ENCODE measurements around the gene ROBO1.

Gene ROBO1

DNA sequence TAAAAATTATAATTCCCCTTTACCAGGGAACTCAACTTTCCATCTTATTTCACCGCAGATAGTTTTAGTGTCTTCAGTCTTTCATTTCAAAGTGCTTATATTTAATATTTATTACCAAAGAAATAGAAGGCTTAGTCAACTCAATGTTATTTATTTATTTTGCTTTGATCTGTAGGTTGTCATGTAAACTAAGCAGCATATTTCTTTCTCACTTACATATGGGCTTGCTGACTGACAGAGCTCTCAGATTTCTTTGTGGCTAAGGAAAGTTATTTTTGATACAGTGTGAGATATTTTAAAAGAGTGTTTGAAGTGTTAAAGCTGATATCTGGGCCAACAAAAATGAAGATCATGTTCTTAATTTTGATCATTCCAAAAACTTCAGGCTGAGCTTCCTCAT lies 331.4 kb downstream of the ROBO1 start:
- no peak for DNase-seq

DNA sequence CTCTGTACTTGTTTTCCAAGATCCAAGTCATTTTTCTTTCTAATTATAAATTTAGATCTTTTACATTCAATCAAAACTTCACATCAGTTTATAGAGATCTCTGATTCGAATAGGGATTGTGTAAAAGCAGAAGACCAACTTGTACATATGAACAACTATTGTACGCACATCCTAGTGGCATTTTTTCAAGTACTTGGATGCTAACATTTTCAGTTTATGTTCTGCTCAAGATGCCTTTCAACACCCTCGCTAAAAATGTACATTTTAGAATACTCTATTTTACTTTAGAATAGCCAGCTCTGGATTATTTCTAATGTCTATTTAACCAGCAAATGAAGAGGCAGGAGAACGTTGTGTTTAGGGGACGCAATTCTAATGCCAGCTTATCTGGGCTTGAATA lies 340.7 kb downstream of the ROBO1 start:
- DNase-seq: no peak

DNA sequence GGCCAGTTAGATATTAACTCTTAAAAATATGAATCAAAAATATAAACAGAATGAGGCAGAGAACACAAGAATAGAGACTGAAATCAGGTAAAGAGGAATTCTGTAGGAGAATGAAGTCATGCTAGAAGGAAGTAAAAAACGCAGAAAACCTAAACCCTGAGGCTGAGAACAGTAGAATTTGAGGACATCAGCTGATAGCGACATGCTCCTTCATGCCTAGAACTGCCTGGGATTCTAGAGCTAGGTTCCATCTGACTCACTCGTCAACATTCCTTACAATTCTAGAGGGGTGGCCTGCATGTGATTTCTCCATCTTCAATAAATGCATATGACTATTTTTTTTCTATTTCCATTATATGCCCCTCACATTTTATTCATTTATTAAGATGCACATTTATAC lies 343.0 kb downstream of the ROBO1 start:
- DNase-seq: no peak

DNA sequence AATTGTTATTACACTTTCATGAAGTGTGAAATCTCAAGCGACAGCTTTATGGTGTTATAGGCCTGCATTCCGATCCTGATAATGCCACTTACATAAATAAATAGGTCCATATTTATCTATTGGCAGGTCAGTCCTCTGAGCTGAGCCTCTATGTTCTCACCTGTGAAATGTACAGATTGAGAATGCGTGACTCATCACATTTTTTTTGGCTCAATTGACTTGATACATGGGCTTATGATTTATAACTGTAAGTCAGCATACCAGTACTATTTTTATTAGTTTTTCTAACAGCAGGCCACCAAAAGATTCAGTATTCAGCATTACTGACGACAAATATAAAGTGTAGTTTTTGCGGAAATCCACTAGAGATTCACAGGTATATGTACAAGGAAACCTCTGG lies 344.4 kb downstream of the ROBO1 start:
- DNase-seq: no peak

DNA sequence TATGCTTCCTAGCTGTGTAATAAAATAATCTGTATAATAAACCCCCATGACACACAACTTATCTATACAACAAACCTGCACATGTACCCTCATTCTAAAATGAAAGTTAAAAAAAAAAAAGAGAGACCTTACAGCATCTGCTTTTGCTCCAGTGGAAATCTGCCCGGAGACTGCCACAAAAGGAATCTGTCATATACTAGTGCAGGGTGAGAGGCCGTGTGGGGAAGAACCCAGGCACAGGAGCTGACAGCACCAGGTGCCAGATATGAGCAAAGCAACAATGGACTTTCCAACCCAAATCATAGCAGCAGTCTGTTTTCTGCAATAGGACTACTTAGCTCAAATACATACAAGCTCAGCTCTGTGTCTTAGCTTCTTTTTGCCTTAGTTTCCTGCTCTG lies 346.5 kb downstream of the ROBO1 start:
- no peak for DNase-seq

DNA sequence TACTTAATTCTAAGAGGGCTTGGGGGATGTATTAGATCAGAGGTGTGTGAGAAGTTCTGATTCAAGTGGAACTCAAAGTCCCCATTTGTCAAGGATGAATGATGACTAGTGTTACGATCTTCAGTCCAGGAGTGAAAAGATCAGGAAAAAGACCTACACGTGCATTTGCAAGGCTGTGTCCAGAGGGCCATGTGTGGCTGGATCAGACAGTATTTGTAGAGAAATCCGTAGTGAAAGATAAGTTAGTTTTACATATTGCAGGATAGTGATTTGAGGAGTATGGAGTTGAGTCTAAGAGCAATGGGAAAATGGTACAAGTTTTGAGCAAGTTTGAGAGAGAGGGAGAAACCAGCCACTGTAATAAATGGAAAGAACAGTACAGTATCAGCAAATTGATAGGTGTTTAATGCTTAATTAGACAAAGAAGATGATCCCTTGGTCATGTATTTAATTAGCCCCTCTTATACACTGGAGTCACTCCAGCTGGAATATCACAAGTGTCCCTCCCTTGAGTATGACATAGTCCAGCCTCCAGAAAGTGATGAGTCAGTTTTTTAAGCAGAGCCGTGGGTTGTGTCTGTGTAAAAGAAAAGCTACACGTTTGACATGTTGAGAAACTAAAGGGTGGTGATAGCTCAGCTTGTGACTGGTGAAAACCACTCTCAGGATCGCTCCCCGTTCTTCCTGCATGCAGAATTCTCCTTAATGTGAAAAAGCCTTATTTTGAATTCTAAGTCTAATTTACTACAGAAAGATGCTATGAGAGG lies 348.8 kb downstream of the ROBO1 start:
- DNase-seq: no peak

DNA sequence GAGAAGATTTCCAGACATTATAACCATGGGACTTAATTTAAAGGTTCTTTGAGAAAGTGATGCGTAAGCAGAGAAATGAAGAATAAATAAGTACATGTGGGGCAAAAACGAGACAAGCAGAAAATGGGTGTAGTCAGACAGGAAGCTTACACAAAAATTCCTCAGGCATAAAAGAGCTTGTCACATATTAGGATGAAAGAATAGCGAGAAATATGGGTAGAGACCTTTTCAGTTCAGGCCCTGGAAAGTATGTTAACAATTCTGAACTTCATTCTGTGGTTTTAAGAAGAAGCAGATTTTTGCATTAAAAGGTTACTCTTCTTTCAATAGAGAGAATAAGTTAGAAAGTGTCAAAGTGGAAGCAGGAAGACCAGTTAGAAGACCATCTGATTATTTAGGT lies 352.4 kb downstream of the ROBO1 start:
- DNase-seq: no peak

DNA sequence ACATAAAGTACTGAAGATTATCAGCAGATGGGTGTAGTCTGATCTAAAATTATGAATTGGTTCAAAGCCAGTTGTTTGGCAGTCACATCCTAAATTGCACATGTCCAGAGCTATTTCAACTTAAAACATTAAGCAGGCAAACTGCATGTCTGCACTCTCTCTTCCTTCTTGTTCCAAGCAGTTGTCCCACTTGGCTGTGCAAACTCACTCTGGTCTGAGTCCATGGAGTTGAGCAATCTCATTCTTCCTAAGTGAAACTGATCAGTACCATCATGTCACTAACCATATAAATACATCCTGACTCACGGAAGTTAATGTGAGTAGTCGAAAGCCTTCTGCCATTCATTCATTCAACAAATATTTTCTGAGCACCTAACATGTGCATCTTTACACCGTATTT lies 353.0 kb downstream of the ROBO1 start:
- no peak for DNase-seq

DNA sequence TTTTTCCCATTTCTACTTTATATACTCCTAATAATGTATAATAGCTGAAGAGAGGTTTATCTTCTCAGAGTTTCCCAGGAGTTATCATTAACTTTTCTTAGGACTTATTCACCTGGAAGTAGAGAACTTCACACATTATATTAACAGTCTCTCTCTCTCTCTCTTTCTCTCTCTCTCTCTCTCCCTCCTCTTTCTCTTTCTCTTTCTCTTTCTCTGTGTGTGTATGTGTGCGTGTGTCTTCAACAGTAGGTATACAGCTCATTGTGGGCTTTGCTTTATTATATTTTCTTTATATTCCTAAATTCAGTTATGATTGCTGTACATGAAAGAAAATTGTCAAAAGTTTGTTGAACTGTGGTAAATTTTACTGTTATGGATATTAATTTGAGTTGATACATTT lies 353.8 kb downstream of the ROBO1 start:
- DNase-seq: no peak

DNA sequence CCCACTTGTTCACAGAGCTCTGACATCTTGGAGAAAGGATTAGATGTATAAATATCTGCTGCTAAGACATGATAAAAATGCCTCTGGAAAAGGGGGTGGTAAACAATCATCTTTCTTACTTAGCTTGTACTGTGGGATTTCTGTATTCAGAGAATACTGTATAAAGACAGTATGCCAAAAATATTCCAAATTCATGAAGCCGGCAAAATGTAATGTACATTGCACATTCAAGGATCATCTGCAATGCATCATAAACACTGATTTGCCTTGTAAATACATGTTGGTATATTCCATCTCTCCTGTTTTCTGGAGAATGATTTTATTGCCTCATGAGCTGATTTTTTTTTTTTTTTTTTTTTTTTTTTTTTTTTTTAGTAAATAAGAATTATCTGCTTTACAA lies 355.3 kb downstream of the ROBO1 start:
- no peak for DNase-seq

DNA sequence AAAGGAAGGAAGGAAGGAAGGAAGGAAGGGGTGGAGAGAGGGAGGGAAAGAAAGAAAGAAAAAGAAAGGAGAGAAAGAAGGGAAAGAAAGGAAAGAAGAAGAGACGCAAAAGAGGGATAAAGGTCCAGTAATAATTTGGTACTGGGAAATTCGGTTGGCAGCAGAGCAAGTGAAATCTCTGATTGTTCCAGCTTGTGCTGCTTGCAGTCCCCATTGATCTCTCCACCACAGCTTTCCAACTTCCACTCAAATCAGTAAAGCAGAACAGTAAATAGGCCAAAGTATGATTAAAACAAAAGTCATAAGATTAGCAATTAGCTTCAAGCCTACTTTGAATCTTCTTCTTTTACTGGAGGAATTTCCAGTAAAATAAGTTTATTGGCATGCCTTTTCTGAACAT lies 357.2 kb downstream of the ROBO1 start:
- DNase-seq: no peak

DNA sequence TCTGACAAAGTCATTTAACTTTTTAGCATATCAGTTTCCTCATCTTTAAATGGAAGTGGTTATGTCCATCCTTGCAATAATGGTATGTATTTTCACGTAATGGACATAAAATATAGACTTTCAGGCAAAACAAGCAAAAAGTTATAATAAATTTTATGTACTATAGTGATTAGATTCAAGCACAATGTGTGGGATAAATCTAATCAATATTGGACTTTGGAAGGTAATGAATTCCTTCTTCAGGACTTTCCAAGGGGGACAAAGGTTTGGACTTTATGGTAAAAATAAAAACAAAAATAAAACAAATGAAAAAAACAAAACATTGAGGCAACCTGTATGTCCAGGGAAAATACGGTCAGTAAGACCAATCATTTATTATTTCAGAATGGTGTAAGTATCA lies 357.7 kb downstream of the ROBO1 start:
- no peak for DNase-seq

DNA sequence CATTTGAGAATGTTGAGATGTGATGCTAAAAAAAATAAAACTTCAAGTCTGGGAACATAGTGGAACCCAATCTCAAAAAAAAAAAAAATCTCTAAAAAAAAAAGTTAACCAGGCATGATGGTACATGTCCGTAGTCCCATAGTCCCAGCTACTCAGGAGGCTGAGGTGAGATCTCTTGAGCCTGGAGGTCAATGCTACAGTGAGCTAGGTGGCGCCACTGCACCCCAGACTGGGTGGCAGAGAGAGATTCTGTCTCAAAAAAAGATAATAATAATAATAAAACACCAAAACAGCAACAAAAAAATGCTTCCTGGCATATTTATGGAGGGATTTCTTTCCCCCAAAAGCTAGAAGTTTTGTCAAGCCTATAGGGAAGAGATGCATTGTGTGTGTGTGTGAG lies 361.6 kb downstream of the ROBO1 start:
- no peak for DNase-seq

DNA sequence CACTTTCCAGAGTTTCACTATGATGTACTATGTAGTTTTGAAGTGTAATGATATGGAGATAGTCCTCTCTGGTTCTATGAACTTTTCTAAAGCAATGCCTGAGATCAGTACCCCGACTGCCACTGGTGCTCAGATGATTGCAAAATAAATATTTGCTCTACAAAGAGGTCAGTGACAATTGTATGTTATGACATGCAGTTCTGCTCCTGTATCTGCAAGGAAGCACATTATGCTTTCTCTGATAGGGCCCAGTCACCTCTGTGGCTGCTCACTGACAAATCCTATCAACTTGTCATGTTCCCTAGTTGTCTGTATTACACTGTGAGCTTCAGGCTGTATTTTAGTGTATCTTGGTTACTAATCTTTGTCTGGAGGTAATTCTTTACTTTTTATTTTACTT lies 362.6 kb downstream of the ROBO1 start:
- no peak for DNase-seq

DNA sequence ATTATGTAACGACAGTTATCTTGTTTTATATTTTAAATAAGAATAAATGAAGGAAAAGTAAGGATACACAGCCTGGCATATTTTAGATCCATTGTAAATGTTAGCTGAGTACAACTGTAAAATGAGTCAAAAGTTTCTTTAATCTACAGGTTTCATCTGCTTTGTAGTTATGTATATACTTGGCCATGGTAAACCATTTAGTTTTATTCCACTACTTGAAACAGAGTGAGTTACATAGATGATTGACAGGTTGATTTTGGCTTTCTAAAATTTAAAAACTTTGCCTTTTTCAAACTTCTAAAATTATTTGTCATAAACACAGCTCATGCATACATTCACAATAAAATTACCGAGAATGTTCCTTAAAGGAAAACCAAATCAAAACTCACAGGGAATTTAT lies 371.2 kb downstream of the ROBO1 start:
- DNase-seq: no peak

DNA sequence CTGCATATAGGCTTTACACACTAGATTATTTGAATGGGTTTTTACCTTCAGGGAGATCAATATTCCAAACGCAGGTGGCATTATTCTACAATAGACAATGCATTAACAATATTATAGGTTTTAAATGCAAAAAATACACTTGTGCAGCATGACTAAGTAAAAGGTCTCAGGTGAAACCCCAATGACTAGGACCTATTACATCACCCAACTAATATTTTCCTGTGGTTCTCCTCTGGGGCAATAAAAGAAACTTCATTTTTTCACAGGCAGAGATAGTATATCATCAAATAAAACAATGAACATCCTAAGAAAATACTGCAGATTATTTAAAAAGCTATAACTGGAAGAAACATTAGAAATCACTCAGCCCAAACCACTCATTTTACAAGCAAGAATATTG lies 375.3 kb downstream of the ROBO1 start:
- no peak for DNase-seq

DNA sequence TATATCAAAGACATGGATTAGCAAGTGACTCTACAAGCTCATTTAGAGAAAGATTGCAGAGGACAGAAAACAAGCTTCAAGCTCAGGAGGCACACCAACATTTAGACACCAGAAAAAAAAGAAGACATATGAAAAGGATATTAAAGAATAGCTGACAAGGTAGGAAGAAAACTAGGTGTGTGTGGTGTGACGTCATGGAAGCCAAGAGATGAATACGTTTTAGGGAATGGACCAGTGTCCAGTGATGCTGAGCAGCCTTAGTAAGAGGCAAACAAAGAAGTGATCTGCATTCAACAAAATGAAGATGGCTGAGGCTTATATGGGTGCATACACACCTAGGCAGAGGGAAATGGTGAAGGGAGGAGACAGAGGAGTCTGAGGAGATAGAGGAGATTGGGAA lies 377.4 kb downstream of the ROBO1 start:
- no peak for DNase-seq

DNA sequence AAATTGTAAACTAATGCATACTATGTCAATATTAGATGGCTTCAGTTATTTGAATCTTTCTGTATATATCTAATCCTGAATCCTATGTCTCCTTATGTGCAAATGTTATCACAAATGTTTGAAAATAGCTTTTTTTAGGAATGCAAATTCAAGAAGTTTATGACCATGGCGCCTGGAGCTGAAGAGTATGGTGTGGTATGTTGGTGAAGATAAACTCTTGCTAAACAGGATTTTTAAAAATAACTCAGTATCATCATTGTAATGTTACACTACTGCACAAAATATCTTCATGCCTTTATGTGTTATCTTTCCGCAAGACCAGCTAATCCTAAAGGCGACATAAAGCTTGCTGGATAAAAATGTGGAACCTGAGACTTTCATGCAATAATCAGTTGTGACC lies 382.6 kb downstream of the ROBO1 start:
- no peak for DNase-seq

DNA sequence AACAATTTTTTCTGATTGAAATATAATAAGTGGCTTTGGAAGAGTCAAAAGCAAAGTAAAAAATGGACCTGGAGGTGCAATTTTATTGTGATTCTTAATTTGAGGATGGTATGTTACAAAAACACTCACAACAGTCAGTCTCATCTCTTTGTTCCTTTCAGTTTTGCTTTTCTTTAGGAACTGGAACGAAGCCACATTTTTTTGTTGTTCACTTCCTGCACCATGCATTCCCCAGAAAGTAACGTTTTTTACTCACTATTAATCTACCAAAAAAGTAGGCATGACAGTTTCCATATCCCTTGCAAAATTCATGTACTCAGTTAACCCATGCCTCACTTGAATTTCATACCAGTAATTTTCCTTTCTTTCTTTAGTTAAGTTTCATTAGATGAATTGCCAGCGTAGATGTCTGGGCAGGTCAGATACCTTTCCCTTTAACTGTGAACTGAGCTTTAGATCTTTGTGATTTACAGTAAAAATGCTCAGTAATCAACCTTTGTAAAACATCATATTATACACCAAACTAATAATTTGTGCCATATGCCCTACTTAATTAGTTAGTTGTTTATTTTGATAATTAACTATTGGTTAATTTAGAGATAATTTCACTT lies 384.3 kb downstream of the ROBO1 start:
- no peak for DNase-seq

DNA sequence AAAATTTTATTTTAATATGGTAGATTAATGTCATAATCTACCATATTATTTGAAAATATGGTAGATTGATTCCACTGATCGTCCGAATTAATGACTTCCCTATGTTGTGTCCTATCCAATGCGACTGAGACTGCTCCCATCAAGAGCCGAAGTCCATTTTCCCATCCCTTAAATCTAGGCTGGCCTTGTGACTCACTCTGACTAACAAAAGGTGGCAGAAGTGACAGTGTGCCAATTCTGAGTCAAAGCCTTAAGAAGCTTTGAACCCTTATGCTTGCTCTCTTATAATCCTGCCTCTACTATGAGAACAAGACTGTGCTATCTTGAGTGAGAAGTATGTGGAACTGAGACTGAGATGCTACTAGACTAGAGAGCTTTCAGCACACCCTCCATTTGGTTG lies 387.2 kb downstream of the ROBO1 start:
- DNase-seq: no peak

DNA sequence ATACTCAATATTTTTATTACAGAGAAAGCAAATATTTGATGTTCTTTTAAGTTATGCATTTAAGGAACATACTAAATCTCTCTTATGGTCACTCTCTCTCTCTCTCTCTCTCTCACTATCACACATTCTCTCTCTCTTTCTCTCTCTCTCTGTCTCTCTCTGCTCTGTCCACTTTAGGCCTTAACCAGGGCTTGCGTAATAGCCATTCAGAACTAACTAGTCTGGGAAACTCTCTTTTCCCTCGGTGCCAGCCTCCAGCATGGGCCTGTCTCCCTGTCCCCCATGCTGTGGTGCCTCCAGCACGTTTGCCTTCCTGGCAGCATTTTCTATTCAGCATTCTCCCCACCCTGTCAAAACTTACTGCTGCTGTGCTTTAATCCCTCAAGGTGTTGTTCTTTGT lies 389.7 kb downstream of the ROBO1 start:
- no peak for DNase-seq

DNA sequence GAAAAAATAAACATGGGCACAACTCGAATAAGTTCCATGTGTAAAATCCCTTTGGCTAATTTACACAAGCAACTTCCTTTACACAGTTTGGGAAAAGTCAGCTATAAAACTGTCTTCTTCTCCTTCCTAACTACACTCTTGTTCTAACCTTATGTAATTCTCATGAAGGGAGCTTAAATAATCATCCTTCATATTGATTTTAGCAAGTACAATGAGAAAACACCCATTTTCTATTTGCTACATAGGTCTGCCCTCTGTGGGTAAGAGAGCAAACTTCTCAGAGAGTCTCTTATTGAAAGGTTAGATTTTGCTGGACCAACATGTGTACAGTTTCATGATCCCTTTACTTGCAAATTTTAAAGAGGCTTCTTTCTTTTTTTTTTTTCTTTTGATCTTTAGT lies 398.5 kb downstream of the ROBO1 start:
- no peak for DNase-seq

DNA sequence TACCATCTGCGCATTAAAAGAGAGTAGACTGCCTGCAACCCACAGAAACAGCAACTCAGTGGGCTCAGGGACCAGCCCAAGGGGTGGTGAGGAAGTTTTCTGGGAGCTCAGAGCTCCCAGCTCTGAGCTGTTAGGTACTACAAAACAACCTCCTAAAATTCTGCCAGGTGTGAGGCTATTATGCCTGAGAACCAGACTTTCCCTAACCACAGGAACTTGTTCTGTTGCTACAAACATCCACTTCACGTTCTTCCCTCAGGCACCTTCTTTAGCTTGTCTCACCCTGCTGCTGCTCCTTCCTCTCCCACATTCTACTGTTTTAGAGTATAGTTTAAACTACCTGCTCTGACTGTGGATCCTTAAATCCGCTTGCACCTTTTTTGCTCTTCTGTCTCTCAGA lies 399.4 kb downstream of the ROBO1 start:
- DNase-seq: no peak

DNA sequence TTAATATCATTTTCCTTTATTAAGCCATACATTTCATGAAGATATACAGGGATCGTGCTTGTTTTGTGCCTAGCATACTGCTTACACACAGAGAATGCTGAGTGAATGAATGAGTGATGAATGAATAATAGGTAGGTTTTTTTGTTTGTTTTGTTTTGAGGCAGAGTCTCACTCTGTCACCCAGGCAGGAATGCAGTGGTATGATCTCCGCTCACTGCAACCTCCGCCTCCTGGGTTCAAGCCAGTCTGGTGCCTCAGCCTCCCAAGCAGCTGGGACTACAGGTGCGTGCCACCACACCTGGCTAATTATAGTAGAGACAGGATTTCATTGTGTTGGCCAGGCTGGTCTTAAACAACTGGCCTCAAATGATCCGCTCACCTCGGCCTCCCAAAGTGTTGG lies 400.0 kb downstream of the ROBO1 start:
- no peak for DNase-seq

DNA sequence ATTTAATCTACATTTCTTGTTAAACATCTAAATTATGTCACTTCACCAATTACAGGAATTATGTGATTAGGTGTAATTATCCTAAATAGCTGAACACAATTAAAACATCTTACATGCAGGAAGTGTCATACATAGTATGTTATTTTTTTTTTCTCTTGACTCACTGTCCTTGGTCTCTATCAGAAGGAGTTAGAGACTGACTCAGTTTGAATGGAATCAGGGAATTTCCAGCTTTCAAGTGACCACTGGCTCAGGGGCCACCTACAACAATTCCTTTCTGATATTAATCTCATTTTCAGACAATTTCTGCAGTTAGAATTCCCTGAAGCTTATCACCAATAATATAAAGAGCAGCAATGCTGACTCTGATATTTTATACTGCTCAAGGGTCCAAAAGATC lies 400.7 kb downstream of the ROBO1 start:
- DNase-seq: no peak

All from activated CD4-positive, alpha-beta T cell treated with anti-CD3 and anti-CD28 coated beads for 4 hours (primary cell).